Parathyroid adenoma (tissue), 2 donors: ENCODE data around the gene RNASET2.

Source experiments
- H2AFZ ChIP-seq: fragments of 300-600 bp; sonication (generic); one replicate; pipeline ENCODE4 v1.7.0; 2017; ENCODE audit warnings: antibody characterized with exemption, mild to moderate bottlenecking
- H3K27ac ChIP-seq: fragments of 300-600 bp; sonication (generic); one replicate; pipeline ENCODE4 v1.7.0; 2017
- H3K27me3 ChIP-seq: fragments of 300-600 bp; sonication (generic); one replicate; pipeline ENCODE4 v1.7.0; 2017; ENCODE audit warnings: low read length; ENCODE audit not compliant: control insufficient read depth, insufficient read depth
- H3K36me3 ChIP-seq: fragments of 300-600 bp; sonication (generic); one replicate; pipeline ENCODE4 v1.7.0; 2017; ENCODE audit warnings: low read length; ENCODE audit not compliant: control insufficient read depth, insufficient read depth
- H3K4me1 ChIP-seq: fragments of 300-600 bp; sonication (generic); one replicate; pipeline ENCODE4 v1.7.0; 2017; ENCODE audit warnings: control low read depth
- H3K4me2 ChIP-seq: fragments of 300-600 bp; sonication (generic); one replicate; pipeline ENCODE4 v1.7.0; 2017; ENCODE audit warnings: low read length
- H3K4me3 ChIP-seq: fragments of 300-600 bp; sonication (generic); one replicate; pipeline ENCODE4 v1.7.0; 2017; ENCODE audit warnings: low read depth, low read length
- H3K79me2 ChIP-seq: fragments of 300-600 bp; sonication (generic); one replicate; pipeline ENCODE4 v1.7.0; 2017; ENCODE audit warnings: control low read depth
- H3K9ac ChIP-seq: fragments of 300-600 bp; sonication (generic); one replicate; pipeline ENCODE4 v1.7.0; 2017; ENCODE audit warnings: mild to moderate bottlenecking
- H3K9me3 ChIP-seq: fragments of 300-600 bp; sonication (generic); one replicate; pipeline ENCODE4 v1.7.0; 2017; ENCODE audit warnings: low read length; ENCODE audit not compliant: control insufficient read depth
- CTCF ChIP-seq: fragments of 300-600 bp; sonication (generic); IDR thresholded peaks from one replicate; pipeline ENCODE4 v1.7.0; 2017; ENCODE audit warnings: antibody characterized with exemption, mild to moderate bottlenecking
- donor health status: primary hyperparathyroidism.

RNASET2 gene

GRCh38 chr6:166933396-166933795 lies 23.0 kb downstream of the RNASET2 start:
- no peaks in the 10 kb centered on the region for H3K9me3 ChIP-seq
- H3K27me3 ChIP-seq: no peaks in the 10 kb centered on the region
- H3K4me3 ChIP-seq: no peak overlapping the region
- no peak overlapping the region for H3K9ac ChIP-seq
- no peaks in the 10 kb centered on the region for H3K79me2 ChIP-seq
- H3K4me2 ChIP-seq: no peak overlapping the region
- TF ChIP-seq CTCF: no peak
- H3K27ac ChIP-seq: no peak overlapping the region
- H3K4me1 ChIP-seq: no peaks in the 10 kb centered on the region
- no peaks in the 10 kb centered on the region for H3K36me3 ChIP-seq
- no peak overlapping the region for H2AFZ ChIP-seq

GRCh38 chr6:166932616-166933015 lies 23.7 kb downstream of the RNASET2 start:
- Histone ChIP-seq H3K27ac (no peak overlapping the region), H3K79me2 (no peaks in the 10 kb centered on the region), H3K4me1 (no peaks in the 10 kb centered on the region), H3K9me3 (no peaks in the 10 kb centered on the region), H3K4me2 (no peak overlapping the region), H2AFZ (no peak overlapping the region), H3K27me3 (no peaks in the 10 kb centered on the region), H3K9ac (no peak overlapping the region), H3K36me3 (no peaks in the 10 kb centered on the region), H3K4me3 (no peak overlapping the region)
- no peak for TF ChIP-seq CTCF

- TF ChIP-seq CTCF: no peak
- H3K9me3 ChIP-seq: no peaks in the 10 kb centered on the region
- no peak overlapping the region for H3K4me3 ChIP-seq
- no peak overlapping the region for H3K27ac ChIP-seq
- no peak overlapping the region for H3K9ac ChIP-seq
- H3K27me3 ChIP-seq: no peaks in the 10 kb centered on the region
- H3K79me2 ChIP-seq: no peaks in the 10 kb centered on the region
- no peak overlapping the region for H3K4me2 ChIP-seq
- no peak overlapping the region for H2AFZ ChIP-seq
- no peaks in the 10 kb centered on the region for H3K36me3 ChIP-seq
- H3K4me1 ChIP-seq: no peaks in the 10 kb centered on the region
Observed at GRCh38 chr6:166932116-166932515, 24.2 kb downstream of the RNASET2 start.

GRCh38 chr6:166931426-166931970 lies 24.9 kb downstream of the RNASET2 start:
- H3K4me2 ChIP-seq: no peak overlapping the region
- no peak overlapping the region for H2AFZ ChIP-seq
- H3K4me3 ChIP-seq: no peak overlapping the region
- H3K27me3 ChIP-seq: no peaks in the 10 kb centered on the region
- TF ChIP-seq CTCF: no peak
- no peaks in the 10 kb centered on the region for H3K36me3 ChIP-seq
- H3K9me3 ChIP-seq: no peaks in the 10 kb centered on the region
- H3K9ac ChIP-seq: no peak overlapping the region
- H3K27ac ChIP-seq: no peak overlapping the region
- no peaks in the 10 kb centered on the region for H3K79me2 ChIP-seq
- no peaks in the 10 kb centered on the region for H3K4me1 ChIP-seq

- TF ChIP-seq CTCF: no peak
- H3K4me1 ChIP-seq: no peaks in the 10 kb centered on the region
- H2AFZ ChIP-seq: no peak overlapping the region
- H3K9ac ChIP-seq: no peak overlapping the region
- no peaks in the 10 kb centered on the region for H3K36me3 ChIP-seq
- no peaks in the 10 kb centered on the region for H3K79me2 ChIP-seq
- H3K27me3 ChIP-seq: no peaks in the 10 kb centered on the region
- no peak overlapping the region for H3K4me3 ChIP-seq
- H3K4me2 ChIP-seq: no peak overlapping the region
- H3K27ac ChIP-seq: no peak overlapping the region
- H3K9me3 ChIP-seq: no peaks in the 10 kb centered on the region
Observed at GRCh38 chr6:166930354-166930891, 25.9 kb downstream of the RNASET2 start.
